Glutamatergic neuron (in vitro differentiated cells): ENCODE data around the gene PPAN. TPM values are rescaled to one million over a fixed set of nuclear protein-coding genes. Genes with fewer than 3 reads are reported as not detected.
A peak's percentile ranks its signal among the peaks of the same experiment; 100 is the strongest.

ENCODE experiments used
- DNase-seq: peaks from one replicate; pipeline ENCODE4 v3.0.0; 2022
- H3K27ac Mint-ChIP-seq: one replicate; pipeline ENCODE4 v1.8.0; 2020; ENCODE audit warnings: mild to moderate bottlenecking, mixed read lengths, inconsistent platforms; ENCODE audit not compliant: unreplicated experiment
- H3K27me3 Mint-ChIP-seq: one replicate; pipeline ENCODE4 v1.8.0; 2020; ENCODE audit warnings: mild to moderate bottlenecking, moderate library complexity, mixed read lengths, inconsistent platforms; ENCODE audit not compliant: unreplicated experiment
- H3K36me3 Mint-ChIP-seq: one replicate; pipeline ENCODE4 v1.8.0; 2020; ENCODE audit warnings: mild to moderate bottlenecking, mixed read lengths, inconsistent platforms; ENCODE audit not compliant: unreplicated experiment
- H3K4me1 Mint-ChIP-seq: one replicate; pipeline ENCODE4 v1.8.0; 2020; ENCODE audit warnings: mild to moderate bottlenecking, low read depth, mixed read lengths, inconsistent platforms; ENCODE audit not compliant: unreplicated experiment
- H3K4me3 Mint-ChIP-seq: one replicate; pipeline ENCODE4 v1.8.0; 2020; ENCODE audit warnings: mild to moderate bottlenecking, mixed read lengths, inconsistent platforms; ENCODE audit not compliant: unreplicated experiment
- H3K9me3 Mint-ChIP-seq: one replicate; pipeline ENCODE4 v1.8.0; 2020; ENCODE audit warnings: mild to moderate bottlenecking, moderate library complexity, mixed read lengths, inconsistent platforms; ENCODE audit not compliant: unreplicated experiment
- long read RNA-seq: library from polyadenylated mRNA; unstranded; transcript quantifications from one replicate; pipeline ENCODE4 v2.0.0, GENCODE V29; 2020; ENCODE audit not compliant: unreplicated experiment
- total RNA-seq: library from RNA; stranded (reverse); fragmentation: NEBNext Ultra II Directional; extraction: Animal tissue kit (Norgen Biotek cat#: 25700); gene quantifications from one replicate; pipeline ENCODE4 v1.2.1, GENCODE V29; 2021; ENCODE audit not compliant: unreplicated experiment
- TF ChIP-seq, protein P1 (sequence below): fragments of 200-600 bp; sonication (generic); IDR thresholded peaks from one replicate; pipeline ENCODE4 v1.5.0; 2021; ENCODE audit not compliant: partially characterized antibody, unreplicated experiment

The PPAN gene, protein sequence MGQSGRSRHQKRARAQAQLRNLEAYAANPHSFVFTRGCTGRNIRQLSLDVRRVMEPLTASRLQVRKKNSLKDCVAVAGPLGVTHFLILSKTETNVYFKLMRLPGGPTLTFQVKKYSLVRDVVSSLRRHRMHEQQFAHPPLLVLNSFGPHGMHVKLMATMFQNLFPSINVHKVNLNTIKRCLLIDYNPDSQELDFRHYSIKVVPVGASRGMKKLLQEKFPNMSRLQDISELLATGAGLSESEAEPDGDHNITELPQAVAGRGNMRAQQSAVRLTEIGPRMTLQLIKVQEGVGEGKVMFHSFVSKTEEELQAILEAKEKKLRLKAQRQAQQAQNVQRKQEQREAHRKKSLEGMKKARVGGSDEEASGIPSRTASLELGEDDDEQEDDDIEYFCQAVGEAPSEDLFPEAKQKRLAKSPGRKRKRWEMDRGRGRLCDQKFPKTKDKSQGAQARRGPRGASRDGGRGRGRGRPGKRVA
- total RNA-seq: 44.5 TPM
- long read RNA-seq, transcript PPAN-201 (12 exons, 1,657 nt): major isoform, 13 of 20 reads
- long read RNA-seq, partial matches to known transcripts: 0 of 20 reads
- long read RNA-seq, other reads (novel, unspliced or antisense): 4 of 20 reads

- Mint-ChIP-seq H3K4me1 (peaks cover 5% of the 10 kb centered on the region), H3K9me3 (peaks cover 5% of the 10 kb centered on the region), H3K36me3 (no peaks in the 10 kb centered on the region), H3K27ac (peak within 1 kb of the TSS; percentile 65), H3K4me3 (peak within 1 kb of the TSS; percentile 85), H3K27me3 (peaks cover 6% of the 10 kb centered on the region)
- DNase-seq: peak; percentile 98
- TF ChIP-seq, protein P1, sequence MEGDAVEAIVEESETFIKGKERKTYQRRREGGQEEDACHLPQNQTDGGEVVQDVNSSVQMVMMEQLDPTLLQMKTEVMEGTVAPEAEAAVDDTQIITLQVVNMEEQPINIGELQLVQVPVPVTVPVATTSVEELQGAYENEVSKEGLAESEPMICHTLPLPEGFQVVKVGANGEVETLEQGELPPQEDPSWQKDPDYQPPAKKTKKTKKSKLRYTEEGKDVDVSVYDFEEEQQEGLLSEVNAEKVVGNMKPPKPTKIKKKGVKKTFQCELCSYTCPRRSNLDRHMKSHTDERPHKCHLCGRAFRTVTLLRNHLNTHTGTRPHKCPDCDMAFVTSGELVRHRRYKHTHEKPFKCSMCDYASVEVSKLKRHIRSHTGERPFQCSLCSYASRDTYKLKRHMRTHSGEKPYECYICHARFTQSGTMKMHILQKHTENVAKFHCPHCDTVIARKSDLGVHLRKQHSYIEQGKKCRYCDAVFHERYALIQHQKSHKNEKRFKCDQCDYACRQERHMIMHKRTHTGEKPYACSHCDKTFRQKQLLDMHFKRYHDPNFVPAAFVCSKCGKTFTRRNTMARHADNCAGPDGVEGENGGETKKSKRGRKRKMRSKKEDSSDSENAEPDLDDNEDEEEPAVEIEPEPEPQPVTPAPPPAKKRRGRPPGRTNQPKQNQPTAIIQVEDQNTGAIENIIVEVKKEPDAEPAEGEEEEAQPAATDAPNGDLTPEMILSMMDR: no peak
Measured at GRCh38 chr19:10106100-10106936, at the start of gene PPAN. Gene PPAN (plus strand): TSS chr19:10106362. CDS start chr19:10106395, 33 bp downstream.

DNA sequence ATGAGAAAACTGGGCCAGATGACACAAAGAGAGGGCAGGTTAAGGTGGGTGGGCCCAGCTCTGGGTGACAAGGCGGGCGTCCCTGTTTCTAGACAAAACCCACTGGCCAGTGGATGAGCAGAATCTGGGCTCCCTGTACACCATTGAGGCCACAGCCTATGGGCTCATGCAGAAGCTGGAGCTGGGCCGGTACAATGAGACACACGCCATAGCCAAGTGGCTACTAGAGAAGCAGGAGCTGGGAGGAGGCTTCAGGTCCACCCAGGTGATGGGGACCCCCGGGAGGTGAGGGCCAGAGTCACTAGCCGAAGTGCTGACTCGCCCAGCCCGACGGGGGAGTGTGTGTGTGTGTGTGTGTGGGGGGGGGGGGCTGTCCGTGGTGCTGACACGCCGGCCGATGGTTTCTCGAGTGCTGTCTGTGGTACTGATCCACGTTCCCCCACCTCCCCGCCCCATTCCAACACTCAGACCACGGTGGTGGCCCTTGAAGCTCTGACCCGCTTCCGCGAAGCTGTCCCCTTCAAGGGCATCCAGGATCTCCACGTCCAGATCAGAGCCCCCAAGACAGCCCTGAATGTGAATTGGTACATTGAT is 44.3 kb upstream of the PPAN start:
- no peaks in the 10 kb centered on the region for H3K4me1 Mint-ChIP-seq
- H3K9me3 Mint-ChIP-seq: peaks cover 2% of the 10 kb centered on the region
- no peak overlapping the region for H3K4me3 Mint-ChIP-seq
- DNase-seq: no peak
- TF ChIP-seq, protein P1: no peak
- H3K36me3 Mint-ChIP-seq: no peaks in the 10 kb centered on the region
- H3K27ac Mint-ChIP-seq: no peak overlapping the region
- peaks cover 7% of the 10 kb centered on the region for H3K27me3 Mint-ChIP-seq

GRCh38 chr19:10068205-10068604 is 38.0 kb upstream of the PPAN start:
- TF ChIP-seq, protein P1: no peak
- Mint-ChIP-seq H3K9me3 (peaks cover 5% of the 10 kb centered on the region), H3K4me1 (no peaks in the 10 kb centered on the region), H3K27ac (no peak overlapping the region), H3K4me3 (no peak overlapping the region), H3K36me3 (no peaks in the 10 kb centered on the region), H3K27me3 (peaks cover 4% of the 10 kb centered on the region)
- DNase-seq: no peak

- TF ChIP-seq, protein P1: no peak
- H3K36me3 Mint-ChIP-seq: no peaks in the 10 kb centered on the region
- H3K4me3 Mint-ChIP-seq: no peak overlapping the region
- no peak for DNase-seq
- peaks cover 3% of the 10 kb centered on the region for H3K27me3 Mint-ChIP-seq
- H3K27ac Mint-ChIP-seq: no peak overlapping the region
- H3K4me1 Mint-ChIP-seq: no peaks in the 10 kb centered on the region
- peaks cover 7% of the 10 kb centered on the region for H3K9me3 Mint-ChIP-seq
Measured at GRCh38 chr19:10069046-10069445, 37.1 kb upstream of the PPAN start.
